Gastroesophageal sphincter (tissue), 4 donors: ENCODE data around the gene TECTA. TPM values are rescaled to one million over a fixed set of nuclear protein-coding genes. Genes with fewer than 3 reads are reported as not detected.

ENCODE experiments used
- ATAC-seq: fragments of 150-250 bp; one replicate; pipeline ENCODE4 v1.9.1; 2016; ENCODE audit warnings: mild to moderate bottlenecking, moderate library complexity
- H3K27ac ChIP-seq, 4 donors: fragments of 200-600 bp; sonication (generic) in 3 of 4; 1 replicate in 3 of 4; 2 replicates in 1 of 4; pipeline ENCODE4 v1.5.1; 2016 to 2019
- H3K27me3 ChIP-seq: fragments of 200-600 bp; sonication (generic); one replicate; pipeline ENCODE4 v1.5.1; 2019
- H3K36me3 ChIP-seq, 2 donors: fragments of 200-600 bp; sonication (generic); one replicate each; pipeline ENCODE4 v1.5.1; 2019; ENCODE audit warnings: control low read depth in 1 of 2
- H3K4me1 ChIP-seq, 3 donors: fragments of 200-600 bp; sonication (generic); 1 replicate in 2 of 3; 2 replicates in 1 of 3; pipeline ENCODE4 v1.5.1; 2016 to 2019; ENCODE audit warnings: control low read depth in 2 of 3
- H3K4me3 ChIP-seq, 2 donors: fragments of 200-600 bp; sonication (generic); one replicate each; pipeline ENCODE4 v1.5.1; 2019; ENCODE audit warnings: mild to moderate bottlenecking in 1 of 2, moderate library complexity in 1 of 2
- H3K9me3 ChIP-seq, 3 donors: fragments of 200-600 bp; sonication (generic); one replicate each; pipeline ENCODE4 v1.5.1; 2017 to 2019; ENCODE audit warnings: control low read depth in 2 of 3
- CTCF ChIP-seq, 4 experiments: fragments of 200-600 bp in 2 of 4; fragments of 450-650 bp in 2 of 4; sonication (generic) in 1 of 4; IDR thresholded peaks; one replicate each; pipeline ENCODE4 v1.5.1; 2017 to 2019; ENCODE audit warnings: antibody characterized with exemption in 4 of 4, mild to moderate bottlenecking in 2 of 4, moderate library complexity in 2 of 4
- EP300 ChIP-seq: sonication (generic); formaldehyde crosslinking; IDR thresholded peaks from one replicate; pipeline ENCODE4 v1.6.1; 2017; ENCODE audit warnings: antibody characterized with exemption, mild to moderate bottlenecking
- POLR2A ChIP-seq, 2 donors: fragments of 450-650 bp; IDR thresholded peaks; one replicate each; pipeline ENCODE4 v1.6.1; 2017; ENCODE audit warnings: antibody characterized with exemption in 2 of 2, mild to moderate bottlenecking in 2 of 2, moderate library complexity in 1 of 2
- POLR2AphosphoS5 ChIP-seq: sonication (generic); formaldehyde crosslinking; IDR thresholded peaks from one replicate; pipeline ENCODE4 v1.6.1; 2017; ENCODE audit warnings: antibody characterized with exemption
- WGBS, 2 donors: methylation state at CpG; one replicate each; pipeline ENCODE4 v1.1.5; 2018; ENCODE audit warnings: low coverage in 1 of 2; 5-methylcytosine and 5-hydroxymethylcytosine counted together
- total RNA-seq, 4 donors: library from RNA; depleted of rRNA; stranded (reverse); fragments of >200 nt; gene quantifications; one replicate each; pipeline ENCODE4 v1.1.0, GENCODE V29; 2016

The TECTA gene
- total RNA-seq, 4 donors from 2014 or later = 0.35 to 1.3 (median 0.78) TPM; not detected in 1

- H3K36me3 ChIP-seq = peaks cover 0 to 13% of the 10 kb centered on the region in 2 donors
- ATAC-seq = no peak
- H3K27me3 ChIP-seq = no peaks in the 10 kb centered on the region
- H3K9me3 ChIP-seq = peaks cover 0 to 8% (median 0%) of the 10 kb centered on the region in 3 donors
- H3K4me3 ChIP-seq = no peak overlapping the region
- WGBS, 2 donors = 100% methylated on average over 1 of the region's 30 CpGs; no CpG with 5 or more reads in 1 of the 2 donors
- no peaks in the 10 kb centered on the region for H3K4me1 ChIP-seq
- no peak overlapping the region for H3K27ac ChIP-seq
- TF ChIP-seq EP300 = no peak
- TF ChIP-seq POLR2AphosphoS5 = no peak
- no peak for TF ChIP-seq CTCF (IDR thresholded peaks at IDR 0.05)
- no peak for TF ChIP-seq POLR2A (IDR thresholded peaks at IDR 0.05)
These were observed 26.8 kb downstream of the TECTA start for GRCh38 chr11:121127809-121128208.

- Histone ChIP-seq H3K9me3 (no peaks in the 10 kb centered on the region), H3K27me3 (no peaks in the 10 kb centered on the region), H3K36me3 (peaks cover 0 to 13% of the 10 kb centered on the region in 2 donors), H3K27ac (no peak overlapping the region), H3K4me1 (no peaks in the 10 kb centered on the region), H3K4me3 (no peak overlapping the region)
- 83 to 89% methylated on average over 4 to 9 of the region's 29 CpGs for WGBS, 2 donors
- TF ChIP-seq CTCF (IDR thresholded peaks at IDR 0.05) (no peak), POLR2A (IDR thresholded peaks at IDR 0.05) (no peak), EP300 (no peak), POLR2AphosphoS5 (no peak)
- ATAC-seq = no peak
These were observed 28.6 kb downstream of the TECTA start for GRCh38 chr11:121129362-121130340.

DNA sequence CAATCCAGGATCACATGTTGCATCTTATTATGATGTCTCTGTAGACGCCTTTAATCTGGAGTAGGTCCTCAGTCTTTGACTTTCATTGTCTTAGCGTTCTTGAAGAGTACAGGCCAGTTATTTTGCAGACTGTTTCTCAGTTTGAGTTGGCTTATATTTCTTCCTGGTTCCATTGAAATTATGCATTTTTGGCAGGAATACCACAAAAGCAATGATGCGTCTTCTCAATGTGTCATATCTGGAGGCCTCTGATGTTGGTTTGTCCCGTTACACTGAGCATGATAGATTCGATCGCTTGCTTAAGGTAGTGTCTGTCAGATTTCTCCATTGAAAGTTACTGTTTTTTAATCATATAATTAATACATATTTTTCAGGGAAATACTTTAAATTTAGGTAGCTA lies 30.6 kb downstream of the TECTA start:
- peaks cover 0 to 13% of the 10 kb centered on the region in 2 donors for H3K36me3 ChIP-seq
- H3K4me1 ChIP-seq = no peaks in the 10 kb centered on the region
- TF ChIP-seq POLR2AphosphoS5 (no peak), POLR2A (IDR thresholded peaks at IDR 0.05) (no peak), EP300 (no peak), CTCF (IDR thresholded peaks at IDR 0.05) (no peak)
- WGBS, 2 donors = 77 to 85% methylated on average over 6 of the region's 6 CpGs
- no peak overlapping the region for H3K27ac ChIP-seq
- H3K9me3 ChIP-seq = no peaks in the 10 kb centered on the region
- ATAC-seq = no peak
- H3K27me3 ChIP-seq = no peaks in the 10 kb centered on the region
- no peak overlapping the region for H3K4me3 ChIP-seq

- 62 to 74% methylated on average over 6 to 7 of the region's 13 CpGs for WGBS, 2 donors
- no peak for TF ChIP-seq CTCF (IDR thresholded peaks at IDR 0.05)
- no peak for TF ChIP-seq POLR2AphosphoS5
- no peak for TF ChIP-seq EP300
- TF ChIP-seq POLR2A (IDR thresholded peaks at IDR 0.05) = no peak
- H3K27me3 ChIP-seq = no peaks in the 10 kb centered on the region
- H3K9me3 ChIP-seq = no peaks in the 10 kb centered on the region
- H3K36me3 ChIP-seq = peaks cover 0 to 13% of the 10 kb centered on the region in 2 donors
- no peak for ATAC-seq
- H3K4me3 ChIP-seq = no peak overlapping the region
- no peak overlapping the region for H3K27ac ChIP-seq
- no peaks in the 10 kb centered on the region for H3K4me1 ChIP-seq
These were observed 31.4 kb downstream of the TECTA start for GRCh38 chr11:121132211-121132976.
